Measurements from ENCODE around the gene DCUN1D4. TPM values are rescaled to one million over a fixed set of nuclear protein-coding genes. Genes with fewer than 3 reads are reported as not detected.
"Not testable (repeated sequence)": the region's sequence is repeated elsewhere in the genome, so short reads cannot be mapped to it uniquely, and the experiment has no call there.

The DCUN1D4 gene
- total and polyA plus RNA-seq, 3 experiments from 2014 or later = 10.3 to 27.0 (median 24.6) TPM

- no peaks in the 10 kb centered on the region for H3K9me3 Mint-ChIP-seq
- Histone ChIP-seq H3K36me3 (ENCODE audit: insufficient read depth, low read length) (no peaks in the 10 kb centered on the region), H3K4me3 (ENCODE audit: low read length) (no peak overlapping the region), H3K27ac (ENCODE audit: low read depth, low read length) (no peak overlapping the region), H3K9me3 (ENCODE audit: low read length) (no peaks in the 10 kb centered on the region), H3K4me1 (ENCODE audit: insufficient read depth, low read length) (no peaks in the 10 kb centered on the region), H3K27me3 (ENCODE audit: insufficient read depth, low read length, poor library complexity, severe bottlenecking) (no peaks in the 10 kb centered on the region)
- H3K36me3 Mint-ChIP-seq = peaks cover 8 to 69% (median 27%) of the 10 kb centered on the region in 3 donors
- peaks cover 0 to 3% (median 0%) of the 10 kb centered on the region in 3 donors for H3K4me1 Mint-ChIP-seq
- peak overlapping the region in 4 of 8 donors; percentile 2 to 56 (median 17) for H3K27ac Mint-ChIP-seq
- no peak for DNase-seq
- ChIA-PET CTCF (no interaction called here), POLR2A (no interaction called here)
- no peak overlapping the region for H3K4me3 Mint-ChIP-seq
- H3K27me3 Mint-ChIP-seq = no peaks in the 10 kb centered on the region
Observed at GRCh38 chr4:51885363-51885762, 42.4 kb downstream of the DCUN1D4 start.

GRCh38 chr4:51890760-51891159 lies 47.8 kb downstream of the DCUN1D4 start:
- H3K27me3 Mint-ChIP-seq = no peaks in the 10 kb centered on the region
- CTCF ChIA-PET = no interaction called here
- no peak overlapping the region for H3K4me3 Mint-ChIP-seq
- H3K4me3 ChIP-seq (ENCODE audit: low read length) = no peak overlapping the region
- no peak overlapping the region for H3K27ac ChIP-seq (ENCODE audit: low read depth, low read length)
- peaks cover 8 to 59% (median 20%) of the 10 kb centered on the region in 3 donors for H3K36me3 Mint-ChIP-seq
- peak overlapping the region in 1 of 8 donors; percentile 70 for H3K27ac Mint-ChIP-seq
- H3K36me3 ChIP-seq (ENCODE audit: insufficient read depth, low read length) = no peaks in the 10 kb centered on the region
- peaks cover 0 to 5% (median 0%) of the 10 kb centered on the region in 3 donors for H3K4me1 Mint-ChIP-seq
- POLR2A ChIA-PET = no interaction called here
- no peaks in the 10 kb centered on the region for H3K9me3 ChIP-seq (ENCODE audit: low read length)
- no peaks in the 10 kb centered on the region for H3K27me3 ChIP-seq (ENCODE audit: insufficient read depth, low read length, poor library complexity, severe bottlenecking)
- no peak for DNase-seq
- H3K4me1 ChIP-seq (ENCODE audit: insufficient read depth, low read length) = no peaks in the 10 kb centered on the region
- no peaks in the 10 kb centered on the region for H3K9me3 Mint-ChIP-seq

GRCh38 chr4:51893402-51893801 lies 50.4 kb downstream of the DCUN1D4 start:
- H3K4me1 Mint-ChIP-seq; H3K4me3 Mint-ChIP-seq; H3K4me1 ChIP-seq (ENCODE audit: insufficient read depth, low read length); H3K27ac Mint-ChIP-seq; H3K9me3 Mint-ChIP-seq; H3K36me3 ChIP-seq (ENCODE audit: insufficient read depth, low read length); CTCF ChIA-PET; DNase-seq; H3K27me3 Mint-ChIP-seq; H3K9me3 ChIP-seq (ENCODE audit: low read length); POLR2A ChIA-PET; H3K4me3 ChIP-seq (ENCODE audit: low read length); H3K27me3 ChIP-seq (ENCODE audit: insufficient read depth, low read length, poor library complexity, severe bottlenecking); H3K27ac ChIP-seq (ENCODE audit: low read depth, low read length): not testable (repeated sequence)
- H3K36me3 Mint-ChIP-seq = peaks cover 0 to 56% (median 15%) of the 10 kb centered on the region in 3 donors

GRCh38 chr4:51894059-51894645 lies 51.2 kb downstream of the DCUN1D4 start:
- CTCF ChIA-PET = interaction anchor here (1.2 kb wide), 1 partner anchor 132 kb away, joined by 5 read pairs; no protein-coding TSS in a partner anchor

GRCh38 chr4:51895158-51895557 lies 52.2 kb downstream of the DCUN1D4 start:
- ChIA-PET POLR2A (no interaction called here), CTCF (interaction anchor here (0.8 to 2.1 kb wide), 6 partner anchors 8 to 131 kb away, joined by 3 to 5 read pairs (median 4); no protein-coding TSS in a partner anchor)
- no peak overlapping the region for H3K4me3 Mint-ChIP-seq
- no peaks in the 10 kb centered on the region for H3K27me3 Mint-ChIP-seq
- H3K36me3 ChIP-seq (ENCODE audit: insufficient read depth, low read length) = peaks cover 5% of the 10 kb centered on the region
- H3K27ac ChIP-seq (ENCODE audit: low read depth, low read length) = no peak overlapping the region
- DNase-seq = no peak
- no peaks in the 10 kb centered on the region for H3K4me1 ChIP-seq (ENCODE audit: insufficient read depth, low read length)
- peaks cover 0 to 60% (median 20%) of the 10 kb centered on the region in 3 donors for H3K36me3 Mint-ChIP-seq
- no peaks in the 10 kb centered on the region for H3K27me3 ChIP-seq (ENCODE audit: insufficient read depth, low read length, poor library complexity, severe bottlenecking)
- peaks cover 0 to 5% (median 0%) of the 10 kb centered on the region in 3 donors for H3K4me1 Mint-ChIP-seq
- H3K4me3 ChIP-seq (ENCODE audit: low read length) = no peak overlapping the region
- peak overlapping the region in 1 of 8 donors; percentile 65 for H3K27ac Mint-ChIP-seq
- H3K9me3 Mint-ChIP-seq = no peaks in the 10 kb centered on the region
- no peaks in the 10 kb centered on the region for H3K9me3 ChIP-seq (ENCODE audit: low read length)

More at GRCh38 chr4:51894059-51894645, 51.2 kb downstream of the DCUN1D4 start:
- peaks cover 0 to 5% (median 0%) of the 10 kb centered on the region in 3 donors for H3K4me1 Mint-ChIP-seq
- POLR2A ChIA-PET = no interaction called here
- H3K9me3 Mint-ChIP-seq = no peaks in the 10 kb centered on the region
- peak overlapping the region in 1 of 8 donors; percentile 47 for H3K27ac Mint-ChIP-seq
- H3K27ac ChIP-seq (ENCODE audit: low read depth, low read length) = no peak overlapping the region
- H3K9me3 ChIP-seq (ENCODE audit: low read length) = no peaks in the 10 kb centered on the region
- no peaks in the 10 kb centered on the region for H3K36me3 ChIP-seq (ENCODE audit: insufficient read depth, low read length)
- H3K4me1 ChIP-seq (ENCODE audit: insufficient read depth, low read length) = no peaks in the 10 kb centered on the region
- no peaks in the 10 kb centered on the region for H3K27me3 ChIP-seq (ENCODE audit: insufficient read depth, low read length, poor library complexity, severe bottlenecking)
- no peaks in the 10 kb centered on the region for H3K27me3 Mint-ChIP-seq
- H3K36me3 Mint-ChIP-seq = peaks cover 0 to 60% (median 18%) of the 10 kb centered on the region in 3 donors
- DNase-seq = no peak
- H3K4me3 Mint-ChIP-seq = no peak overlapping the region
- H3K4me3 ChIP-seq (ENCODE audit: low read length) = no peak overlapping the region

GRCh38 chr4:51895816-51896408 lies 53.0 kb downstream of the DCUN1D4 start:
- no peaks in the 10 kb centered on the region for H3K9me3 Mint-ChIP-seq
- no peaks in the 10 kb centered on the region for H3K27me3 ChIP-seq (ENCODE audit: insufficient read depth, low read length, poor library complexity, severe bottlenecking)
- no peaks in the 10 kb centered on the region for H3K4me1 ChIP-seq (ENCODE audit: insufficient read depth, low read length)
- no peaks in the 10 kb centered on the region for H3K9me3 ChIP-seq (ENCODE audit: low read length)
- no peak overlapping the region for H3K4me3 ChIP-seq (ENCODE audit: low read length)
- peaks cover 5% of the 10 kb centered on the region for H3K36me3 ChIP-seq (ENCODE audit: insufficient read depth, low read length)
- H3K27ac Mint-ChIP-seq = peak overlapping the region in 1 of 8 donors; percentile 29
- ChIA-PET POLR2A (no interaction called here), CTCF (interaction anchor here (0.8 to 2.1 kb wide), 7 partner anchors 9 to 71 kb away, joined by 3 to 5 read pairs (median 4); no protein-coding TSS in a partner anchor)
- H3K27ac ChIP-seq (ENCODE audit: low read depth, low read length) = no peak overlapping the region
- DNase-seq = peak; percentile 14 to 66 (median 27)
- H3K4me1 Mint-ChIP-seq = peaks cover 0 to 5% (median 0%) of the 10 kb centered on the region in 3 donors
- H3K4me3 Mint-ChIP-seq = no peak overlapping the region
- peaks cover 0 to 61% (median 19%) of the 10 kb centered on the region in 3 donors for H3K36me3 Mint-ChIP-seq
- H3K27me3 Mint-ChIP-seq = no peaks in the 10 kb centered on the region

- Histone ChIP-seq H3K36me3 (ENCODE audit: insufficient read depth, low read length) (peaks cover 5% of the 10 kb centered on the region), H3K27ac (ENCODE audit: low read depth, low read length) (no peak overlapping the region), H3K4me1 (ENCODE audit: insufficient read depth, low read length) (no peaks in the 10 kb centered on the region), H3K4me3 (ENCODE audit: low read length) (no peak overlapping the region), H3K9me3 (ENCODE audit: low read length) (no peaks in the 10 kb centered on the region), H3K27me3 (ENCODE audit: insufficient read depth, low read length, poor library complexity, severe bottlenecking) (no peaks in the 10 kb centered on the region)
- ChIA-PET POLR2A (no interaction called here), CTCF (no interaction called here)
- H3K27ac Mint-ChIP-seq = peak overlapping the region in 1 of 8 donors; percentile 11
- H3K4me3 Mint-ChIP-seq = no peak overlapping the region
- H3K36me3 Mint-ChIP-seq = peaks cover 2 to 83% (median 39%) of the 10 kb centered on the region in 3 donors
- no peak for DNase-seq
- no peaks in the 10 kb centered on the region for H3K9me3 Mint-ChIP-seq
- no peaks in the 10 kb centered on the region for H3K27me3 Mint-ChIP-seq
- H3K4me1 Mint-ChIP-seq = peaks cover 0 to 6% (median 0%) of the 10 kb centered on the region in 3 donors
Observed at GRCh38 chr4:51901363-51901762, 58.4 kb downstream of the DCUN1D4 start.

- H3K27ac Mint-ChIP-seq = peak overlapping the region in 4 of 8 donors; percentile 33 to 56 (median 51)
- POLR2A ChIA-PET = no interaction called here
Observed at GRCh38 chr4:51906167-51906958, 63.4 kb downstream of the DCUN1D4 start.

More at GRCh38 chr4:51906167-51906958, 63.4 kb downstream of the DCUN1D4 start:
- Mint-ChIP-seq H3K9me3 (no peaks in the 10 kb centered on the region), H3K36me3 (peaks cover 15 to 81% (median 33%) of the 10 kb centered on the region in 3 donors), H3K27me3 (no peaks in the 10 kb centered on the region), H3K4me1 (peaks cover 0 to 6% (median 0%) of the 10 kb centered on the region in 3 donors), H3K4me3 (no peak overlapping the region)
- no peak overlapping the region for H3K27ac ChIP-seq (ENCODE audit: low read depth, low read length)
- H3K4me3 ChIP-seq (ENCODE audit: low read length) = no peak overlapping the region
- no peaks in the 10 kb centered on the region for H3K36me3 ChIP-seq (ENCODE audit: insufficient read depth, low read length)
- H3K9me3 ChIP-seq (ENCODE audit: low read length) = no peaks in the 10 kb centered on the region
- DNase-seq = no peak
- CTCF ChIA-PET = interaction anchor here (0.5 to 1.2 kb wide), 2 partner anchors 8 to 11 kb away, joined by 3 to 4 read pairs; no protein-coding TSS in a partner anchor
- no peaks in the 10 kb centered on the region for H3K4me1 ChIP-seq (ENCODE audit: insufficient read depth, low read length)
- no peaks in the 10 kb centered on the region for H3K27me3 ChIP-seq (ENCODE audit: insufficient read depth, low read length, poor library complexity, severe bottlenecking)
